GM19438 (cell line): Measurements from ENCODE around the gene VPS41.

Experiments
- ATAC-seq: cut with Tn5 transposase; IDR thresholded peaks from one replicate; pipeline ENCODE4 v1.9.1; 2021; ENCODE audit warnings: low read depth; ENCODE audit not compliant: unreplicated experiment

The VPS41 gene

GRCh38 chr7:38678698-38679054 is 230.3 kb downstream of the VPS41 start:
- no peak for ATAC-seq

GRCh38 chr7:38677981-38678697 is 230.9 kb downstream of the VPS41 start:
- no peak for ATAC-seq

- ATAC-seq, result no peak
These were observed 233.4 kb downstream of the VPS41 start for GRCh38 chr7:38675494-38676106.

GRCh38 chr7:38674513-38674912 is 234.5 kb downstream of the VPS41 start:
- ATAC-seq, result no peak

- no peak for ATAC-seq
These were observed 235.2 kb downstream of the VPS41 start for GRCh38 chr7:38673795-38674194.
